ENCODE measurements around the gene PRR23E.

DNA sequence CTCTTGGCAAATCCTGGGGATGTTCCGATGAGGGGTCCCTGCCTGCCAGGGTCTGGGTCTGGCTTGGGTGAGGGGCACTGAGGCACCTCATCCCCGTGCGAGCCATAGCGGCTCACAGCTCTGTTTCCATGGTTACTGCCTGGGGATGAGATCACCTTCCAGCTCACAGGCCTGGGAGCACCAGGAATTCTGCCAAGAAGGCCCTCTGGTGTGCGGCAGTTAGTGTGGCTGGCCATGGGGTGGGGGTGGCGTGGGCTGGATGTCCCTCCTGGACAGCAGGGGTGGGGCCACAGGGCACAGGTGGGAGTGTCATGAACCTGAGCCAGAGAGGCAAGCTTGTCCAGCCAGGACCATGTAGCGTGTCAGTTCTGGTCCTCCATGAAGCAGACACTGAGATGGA, 22.1 kb upstream of the PRR23E start:
- TF ChIP-seq, protein P1, sequence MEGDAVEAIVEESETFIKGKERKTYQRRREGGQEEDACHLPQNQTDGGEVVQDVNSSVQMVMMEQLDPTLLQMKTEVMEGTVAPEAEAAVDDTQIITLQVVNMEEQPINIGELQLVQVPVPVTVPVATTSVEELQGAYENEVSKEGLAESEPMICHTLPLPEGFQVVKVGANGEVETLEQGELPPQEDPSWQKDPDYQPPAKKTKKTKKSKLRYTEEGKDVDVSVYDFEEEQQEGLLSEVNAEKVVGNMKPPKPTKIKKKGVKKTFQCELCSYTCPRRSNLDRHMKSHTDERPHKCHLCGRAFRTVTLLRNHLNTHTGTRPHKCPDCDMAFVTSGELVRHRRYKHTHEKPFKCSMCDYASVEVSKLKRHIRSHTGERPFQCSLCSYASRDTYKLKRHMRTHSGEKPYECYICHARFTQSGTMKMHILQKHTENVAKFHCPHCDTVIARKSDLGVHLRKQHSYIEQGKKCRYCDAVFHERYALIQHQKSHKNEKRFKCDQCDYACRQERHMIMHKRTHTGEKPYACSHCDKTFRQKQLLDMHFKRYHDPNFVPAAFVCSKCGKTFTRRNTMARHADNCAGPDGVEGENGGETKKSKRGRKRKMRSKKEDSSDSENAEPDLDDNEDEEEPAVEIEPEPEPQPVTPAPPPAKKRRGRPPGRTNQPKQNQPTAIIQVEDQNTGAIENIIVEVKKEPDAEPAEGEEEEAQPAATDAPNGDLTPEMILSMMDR (IDR thresholded peaks at IDR 0.05), result no peak
- TF ChIP-seq ZFX (IDR thresholded peaks at IDR 0.05; ENCODE audit: borderline replicate concordance), result no peak

Measured in 22Rv1 (cell line).